ENCODE data around the gene HOXD11. TPM values are rescaled to one million over a fixed set of nuclear protein-coding genes. Genes with fewer than 3 reads are reported as not detected.

HOXD11 gene
- total and polyA plus RNA-seq, 9 of the 15 experiments (the other 6 are each of a cell fraction or from before 2014, with no cell fraction given): not detected

- no peak overlapping the region for H3K9ac ChIP-seq (ENCODE audit: insufficient read depth in 1 of 2, low read depth in 2 of 2, low read length in 2 of 2)
- peaks cover 67 to 73% of the 10 kb centered on the region in 2 experiments for H3K27me3 ChIP-seq (ENCODE audit: control insufficient read depth in 2 of 2, insufficient read depth in 2 of 2, low read length in 2 of 2)
- POLR2A ChIA-PET: no interaction called here
- no peak for FAIRE-seq
- TF ChIP-seq NBN (IDR thresholded peaks at IDR 0.05; ENCODE audit: low read depth): no peak
- TF ChIP-seq ARID2 (IDR thresholded peaks at IDR 0.05): no peak
- TF ChIP-seq, protein P1, sequence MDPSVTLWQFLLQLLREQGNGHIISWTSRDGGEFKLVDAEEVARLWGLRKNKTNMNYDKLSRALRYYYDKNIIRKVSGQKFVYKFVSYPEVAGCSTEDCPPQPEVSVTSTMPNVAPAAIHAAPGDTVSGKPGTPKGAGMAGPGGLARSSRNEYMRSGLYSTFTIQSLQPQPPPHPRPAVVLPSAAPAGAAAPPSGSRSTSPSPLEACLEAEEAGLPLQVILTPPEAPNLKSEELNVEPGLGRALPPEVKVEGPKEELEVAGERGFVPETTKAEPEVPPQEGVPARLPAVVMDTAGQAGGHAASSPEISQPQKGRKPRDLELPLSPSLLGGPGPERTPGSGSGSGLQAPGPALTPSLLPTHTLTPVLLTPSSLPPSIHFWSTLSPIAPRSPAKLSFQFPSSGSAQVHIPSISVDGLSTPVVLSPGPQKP (CRISPR knock-in tag; IDR thresholded peaks at IDR 0.05): no peak
- no peaks in the 10 kb centered on the region for H3K79me2 ChIP-seq (ENCODE audit: control insufficient read depth, insufficient read depth, low read length)
- H3K27ac ChIP-seq (ENCODE audit: extremely low read depth, low read depth, low read length): no peak overlapping the region
- H3K4me2 ChIP-seq (ENCODE audit: insufficient read depth, low read length): no peak overlapping the region
- 9% methylated on average over 31 of the region's 31 CpGs for WGBS (ENCODE audit: insufficient coverage, low coverage, missing lambda C conversion rate)
- CTCF ChIA-PET (ENCODE audit: low intra/inter-chr PET ratio): no interaction called here
- in situ Hi-C loops (cut with MboI): loop anchor here (25.0 kb wide), 1 partner anchor 1054 kb away; no protein-coding TSS in a partner anchor
- intact Hi-C loops (cut with micrococcal nuclease): no loop called here
- H3K4me1 ChIP-seq (replicated peaks in 1 of 2; ENCODE audit: control insufficient read depth in 2 of 2, insufficient read depth in 2 of 2, low read length in 2 of 2): peaks cover 3 to 17% of the 10 kb centered on the region in 2 experiments; a peak in 4 of 5 replicates
- no TSS peak for BruUV-seq (replicated peaks)
- peaks cover 5% of the 10 kb centered on the region; the same call in 1 of the 2 replicates for H4K20me1 ChIP-seq (replicated peaks; ENCODE audit: control insufficient read depth, insufficient read depth, low read length)
- no peaks in the 10 kb centered on the region for H3K36me3 ChIP-seq (ENCODE audit: control insufficient read depth, insufficient read depth, low read length)
- H2AFZ ChIP-seq (ENCODE audit: low read depth, low read length): no peak overlapping the region
- H3K4me3 ChIP-seq: no peak overlapping the region
- no peak for ATAC-seq
- H3K9me1 ChIP-seq (ENCODE audit: control insufficient read depth, insufficient read depth, low read length): no peaks in the 10 kb centered on the region
- no peak for DNase-seq (ENCODE audit: extremely low read depth in 1 of 4, low spot score in 3 of 4)
- no peaks in the 10 kb centered on the region; the same call in 1 of the 2 replicates for H3K9me3 ChIP-seq (replicated peaks; ENCODE audit: control insufficient read depth, insufficient read depth, low read depth, low read length)
Measured at GRCh38 chr2:176091329-176092258, 15.5 kb upstream of the HOXD11 start.

Measured in K562 (cell line).